SU-DHL-6 (cell line): ENCODE results near the gene RAET1L.
"Not testable (repeated sequence)": the region's sequence is repeated elsewhere in the genome, so short reads cannot be mapped to it uniquely, and the experiment has no call there.

Experiments used
- H2AFZ ChIP-seq: fragments of 200-600 bp; sonication (generic); 2 replicates; pipeline ENCODE4 v1.6.1; 2014; ENCODE audit warnings: low read depth, mild to moderate bottlenecking, moderate library complexity, mixed read lengths, antibody characterized with exemption, low read length; ENCODE audit not compliant: severe bottlenecking
- H3F3A ChIP-seq: fragments of 200-600 bp; shearing (Covaris generic); 2 replicates; pipeline ENCODE4 v1.6.0; 2016; ENCODE audit warnings: antibody characterized with exemption, mild to moderate bottlenecking; ENCODE audit not compliant: insufficient read depth
- H3K27ac ChIP-seq: fragments of 200-600 bp; sonication (generic); 2 replicates; pipeline ENCODE4 v1.5.1; 2016; ENCODE audit warnings: low read depth, mild to moderate bottlenecking, low read length, moderate library complexity, mixed read lengths
- H3K27me3 ChIP-seq: fragments of 200-600 bp; sonication (generic), shearing (Covaris generic); 2 replicates; pipeline ENCODE4 v1.6.0; 2014; ENCODE audit warnings: mild to moderate bottlenecking, low read length
- H3K36me3 ChIP-seq: fragments of 200-600 bp; sonication (generic); 2 replicates; pipeline ENCODE4 v1.6.1; 2014; ENCODE audit warnings: mild to moderate bottlenecking, low read length, mixed read lengths
- H3K4me2 ChIP-seq: fragments of 300-600, 200-600 bp; shearing (Covaris generic), sonication (generic); 2 replicates; pipeline ENCODE4 v1.6.0; 2014; ENCODE audit warnings: low read length, low read depth, mild to moderate bottlenecking; ENCODE audit not compliant: poor library complexity, severe bottlenecking
- H3K4me3 ChIP-seq: fragments of 200-600 bp; sonication (generic); 2 replicates; pipeline ENCODE4 v1.5.1; 2014; ENCODE audit warnings: antibody characterized with exemption, low read length, mild to moderate bottlenecking, mixed read lengths; ENCODE audit not compliant: insufficient read depth, poor library complexity, severe bottlenecking
- H3K79me2 ChIP-seq: fragments of 200-600 bp; sonication (generic); 2 replicates; pipeline ENCODE4 v1.6.1; 2014; ENCODE audit warnings: mild to moderate bottlenecking, low read length, moderate library complexity; ENCODE audit not compliant: insufficient read depth
- H3K9ac ChIP-seq: fragments of 200-600 bp; sonication (generic); 2 replicates; pipeline ENCODE4 v1.7.0; 2014; ENCODE audit warnings: mild to moderate bottlenecking, low read length
- H3K9me2 ChIP-seq: fragments of 200-600 bp; sonication (generic); replicated peaks from 2 replicates; pipeline ENCODE4 v1.6.1; 2014; ENCODE audit warnings: low read length; ENCODE audit not compliant: insufficient read depth
- H3K9me3 ChIP-seq: fragments of 200-600 bp; sonication (generic); 2 replicates; pipeline ENCODE4 v1.6.1; 2014; ENCODE audit warnings: low read length, mixed read lengths; ENCODE audit not compliant: insufficient read depth
- H4K20me1 ChIP-seq: fragments of 200-600 bp; sonication (generic); 2 replicates; pipeline ENCODE4 v1.6.1; 2014; ENCODE audit warnings: low read depth, mild to moderate bottlenecking, antibody characterized with exemption, low read length, moderate library complexity, mixed read lengths
- CTCF ChIP-seq: fragments of 200-600 bp; sonication (generic); IDR thresholded peaks from one replicate; pipeline ENCODE4 v1.5.1; 2017; ENCODE audit warnings: antibody characterized with exemption, mild to moderate bottlenecking, low read length, moderate library complexity; ENCODE audit not compliant: insufficient read depth, poor library complexity, severe bottlenecking
- EZH2phosphoT487 ChIP-seq: fragments of 200-600 bp; sonication (generic), shearing (Covaris generic); conservative IDR thresholded peaks from 2 replicates; pipeline ENCODE4 v1.6.1; 2018; ENCODE audit warnings: mild to moderate bottlenecking, antibody characterized with exemption, low read length, moderate library complexity, mixed read lengths

The RAET1L gene

GRCh38 chr6:150025201-150025917 is at the start of gene RAET1L:
Gene RAET1L (minus strand): TSS chr6:150025532. CDS start chr6:150025471, 61 bp downstream.
- no peak within 1 kb of the TSS for H3K27ac ChIP-seq
- no peak for TF ChIP-seq EZH2phosphoT487
- TF ChIP-seq CTCF = no peak
- H4K20me1 ChIP-seq = no peaks in the 10 kb centered on the region
- H3K27me3 ChIP-seq = no peaks in the 10 kb centered on the region
- H3K9ac ChIP-seq = no peak within 1 kb of the TSS
- no peaks in the 10 kb centered on the region for H3K9me2 ChIP-seq
- H3K4me3 ChIP-seq = no peak within 1 kb of the TSS
- no peaks in the 10 kb centered on the region for H3F3A ChIP-seq
- no peaks in the 10 kb centered on the region for H3K36me3 ChIP-seq
- H3K4me2 ChIP-seq = no peak within 1 kb of the TSS
- no peaks in the 10 kb centered on the region for H3K9me3 ChIP-seq
- H2AFZ ChIP-seq = no peak within 1 kb of the TSS
- no peaks in the 10 kb centered on the region for H3K79me2 ChIP-seq

- Histone ChIP-seq H3K9ac (no peak overlapping the region), H3K9me3 (no peaks in the 10 kb centered on the region), H3K27ac (no peak overlapping the region), H2AFZ (no peak overlapping the region), H3K4me2 (no peak overlapping the region), H3K79me2 (no peaks in the 10 kb centered on the region), H3K4me3 (no peak overlapping the region), H3F3A (no peaks in the 10 kb centered on the region), H4K20me1 (no peaks in the 10 kb centered on the region), H3K9me2 (no peaks in the 10 kb centered on the region), H3K27me3 (no peaks in the 10 kb centered on the region), H3K36me3 (no peaks in the 10 kb centered on the region)
- TF ChIP-seq EZH2phosphoT487 (no peak), CTCF (no peak)
Observed at GRCh38 chr6:150075034-150075421, 49.7 kb upstream of the RAET1L start.

GRCh38 chr6:150074396-150075033 is 49.2 kb upstream of the RAET1L start:
- not testable (repeated sequence) for H2AFZ ChIP-seq, H3K9me3 ChIP-seq, H3K9me2 ChIP-seq, H3K4me2 ChIP-seq, H3K27me3 ChIP-seq, H3F3A ChIP-seq, H4K20me1 ChIP-seq, H3K4me3 ChIP-seq, H3K9ac ChIP-seq, H3K27ac ChIP-seq, H3K36me3 ChIP-seq, H3K79me2 ChIP-seq

GRCh38 chr6:150072201-150072600 is 46.9 kb upstream of the RAET1L start:
- no peaks in the 10 kb centered on the region for H3K27me3 ChIP-seq
- TF ChIP-seq CTCF (no peak), EZH2phosphoT487 (no peak)
- no peaks in the 10 kb centered on the region for H3K36me3 ChIP-seq
- no peak overlapping the region for H3K4me2 ChIP-seq
- no peak overlapping the region for H3K27ac ChIP-seq
- no peak overlapping the region for H3K4me3 ChIP-seq
- no peaks in the 10 kb centered on the region for H3K9me2 ChIP-seq
- H3K9me3 ChIP-seq = no peaks in the 10 kb centered on the region
- no peak overlapping the region for H3K9ac ChIP-seq
- no peak overlapping the region for H2AFZ ChIP-seq
- H3F3A ChIP-seq = no peaks in the 10 kb centered on the region
- H4K20me1 ChIP-seq = no peaks in the 10 kb centered on the region
- H3K79me2 ChIP-seq = no peaks in the 10 kb centered on the region
